HUES48 (cell line): ENCODE measurements around the gene GPT2.

Experiments used
- H3K27ac ChIP-seq: one replicate; pipeline ENCODE4 v1.7.0; 2013; ENCODE audit warnings: low read depth, low read length, inconsistent platforms
- H3K27me3 ChIP-seq: 2 replicates; pipeline ENCODE4 v1.6.1; 2013; ENCODE audit warnings: mild to moderate bottlenecking, low read length; ENCODE audit not compliant: control insufficient read depth, insufficient read depth
- H3K36me3 ChIP-seq: 2 replicates; pipeline ENCODE4 v1.6.1; 2013; ENCODE audit warnings: low read length; ENCODE audit not compliant: control insufficient read depth, insufficient read depth
- H3K4me1 ChIP-seq: 2 replicates; pipeline ENCODE4 v1.6.1; 2013; ENCODE audit warnings: mild to moderate bottlenecking, low read length; ENCODE audit not compliant: control insufficient read depth, insufficient read depth
- H3K4me3 ChIP-seq: 2 replicates; pipeline ENCODE4 v1.5.1; 2013; ENCODE audit warnings: mild to moderate bottlenecking, low read depth, low read length
- H3K9ac ChIP-seq: 2 replicates; pipeline ENCODE4 v1.6.1; 2013; ENCODE audit warnings: mild to moderate bottlenecking, low read depth, low read length, moderate library complexity
- H3K9me3 ChIP-seq: 2 replicates; pipeline ENCODE4 v1.6.1; 2013; ENCODE audit warnings: low read length; ENCODE audit not compliant: control insufficient read depth, insufficient read depth

The GPT2 gene

DNA sequence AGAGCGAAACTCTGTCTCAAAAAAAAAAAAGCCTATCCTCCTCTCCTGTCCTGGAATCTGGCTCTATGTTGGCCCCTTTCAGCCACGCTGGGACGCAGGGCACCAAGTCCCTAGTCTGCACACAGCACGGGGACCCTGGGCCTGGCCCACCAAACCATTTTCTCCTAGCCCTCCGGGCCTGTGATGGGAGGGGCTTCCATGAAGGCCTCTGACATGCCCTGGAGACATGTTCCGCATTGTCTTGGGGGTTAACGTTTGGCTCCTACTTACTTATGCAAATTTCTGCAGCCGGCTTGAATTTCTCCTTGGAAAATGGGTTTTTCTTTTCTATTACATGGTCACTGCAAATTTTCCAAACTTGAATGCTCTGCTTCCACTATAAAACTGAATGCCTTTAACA is 12.6 kb upstream of the GPT2 start:
- Histone ChIP-seq H3K27me3 (no peaks in the 10 kb centered on the region), H3K4me3 (no peak overlapping the region), H3K9ac (no peak overlapping the region), H3K27ac (no peak overlapping the region), H3K4me1 (peaks cover 6% of the 10 kb centered on the region), H3K36me3 (no peaks in the 10 kb centered on the region), H3K9me3 (no peaks in the 10 kb centered on the region)

DNA sequence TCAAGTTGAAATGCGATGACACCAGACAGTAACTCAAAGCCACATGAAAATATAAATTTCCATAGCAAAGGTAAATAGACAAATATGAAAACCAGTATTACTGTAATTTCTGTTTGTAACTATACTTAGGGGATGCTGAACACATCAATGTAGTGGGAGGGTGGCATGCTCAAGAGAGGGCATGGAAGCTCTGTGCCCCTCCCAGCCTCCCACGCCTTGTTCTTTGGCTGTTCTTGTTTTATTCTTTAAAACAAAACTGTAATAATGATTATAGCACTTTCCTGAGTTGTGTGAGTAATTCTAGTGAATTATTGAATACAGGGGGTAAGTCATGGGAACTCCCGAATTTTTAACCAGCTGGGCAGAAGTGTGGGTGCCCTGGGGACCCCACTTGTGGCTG is 11.0 kb upstream of the GPT2 start:
- Histone ChIP-seq H3K4me1 (peaks cover 6% of the 10 kb centered on the region), H3K27me3 (no peaks in the 10 kb centered on the region), H3K4me3 (no peak overlapping the region), H3K9me3 (no peaks in the 10 kb centered on the region), H3K27ac (no peak overlapping the region), H3K9ac (no peak overlapping the region), H3K36me3 (no peaks in the 10 kb centered on the region)

DNA sequence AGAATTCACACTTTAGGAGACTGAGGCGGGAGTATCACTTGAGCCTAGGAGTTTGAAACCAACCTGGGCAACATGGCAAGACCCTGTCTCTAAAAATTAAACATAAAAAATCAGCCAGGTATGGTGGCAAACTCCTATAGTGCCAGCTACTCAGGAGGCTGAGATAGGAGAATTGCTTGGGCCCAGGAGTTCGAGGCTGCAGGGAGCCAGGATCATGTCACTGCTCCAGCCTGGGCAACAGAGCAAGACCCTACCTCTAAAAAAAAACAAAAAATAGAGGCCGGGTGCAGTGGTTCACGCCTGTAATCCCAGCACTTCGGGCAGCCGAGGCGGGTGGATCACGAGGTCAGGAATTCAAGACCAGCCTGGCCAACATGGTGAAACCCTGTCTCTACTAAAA is 8.9 kb upstream of the GPT2 start:
- no peak overlapping the region for H3K27ac ChIP-seq
- H3K36me3 ChIP-seq: no peaks in the 10 kb centered on the region
- H3K9me3 ChIP-seq: no peaks in the 10 kb centered on the region
- H3K4me1 ChIP-seq: peaks cover 6% of the 10 kb centered on the region
- H3K4me3 ChIP-seq: no peak overlapping the region
- H3K9ac ChIP-seq: no peak overlapping the region
- H3K27me3 ChIP-seq: no peaks in the 10 kb centered on the region

DNA sequence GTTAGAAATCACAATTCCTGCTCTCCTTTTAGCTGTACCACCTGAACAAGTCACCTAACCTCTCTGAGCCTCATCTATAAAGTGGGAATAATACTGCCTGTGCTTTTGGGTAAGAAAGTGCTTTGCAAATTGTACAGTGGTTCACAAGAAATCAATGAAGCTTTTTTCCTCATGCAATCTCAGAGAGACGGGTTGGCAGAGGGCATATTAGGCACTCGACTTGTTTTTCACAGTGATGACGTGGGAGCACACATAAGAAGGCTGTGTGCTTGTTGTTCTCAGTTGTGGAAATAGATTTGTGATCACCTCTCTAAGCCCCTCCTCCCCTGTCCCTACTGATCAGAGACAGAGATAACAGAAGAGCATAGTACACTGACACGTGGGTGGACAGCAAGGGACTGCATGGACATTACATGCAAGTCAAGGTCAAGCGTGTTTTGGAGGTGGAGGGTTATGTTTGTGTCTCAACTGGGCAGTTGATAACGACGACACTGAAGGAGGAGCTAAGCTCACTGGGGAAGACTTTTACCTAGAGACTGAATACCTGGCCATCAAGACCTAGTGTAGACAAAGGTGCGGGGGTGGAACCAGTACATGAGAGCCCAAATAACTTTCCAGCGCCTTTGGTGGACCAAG is 1.7 kb upstream of the GPT2 start:
- Histone ChIP-seq H3K27me3 (peaks cover 7% of the 10 kb centered on the region; the same call in 1 of the 2 replicates), H3K36me3 (peaks cover 9% of the 10 kb centered on the region; the same call in 1 of the 2 replicates), H3K4me1 (peaks cover 37% of the 10 kb centered on the region), H3K9me3 (no peaks in the 10 kb centered on the region), H3K27ac (no peak overlapping the region), H3K9ac (no peak overlapping the region), H3K4me3 (no peak overlapping the region)

GRCh38 chr16:46882940-46883307 is 1.2 kb upstream of the GPT2 start:
- no peak overlapping the region for H3K9ac ChIP-seq
- peaks cover 37% of the 10 kb centered on the region for H3K4me1 ChIP-seq
- no peak overlapping the region for H3K4me3 ChIP-seq
- H3K27ac ChIP-seq: no peak overlapping the region
- no peaks in the 10 kb centered on the region for H3K9me3 ChIP-seq
- peaks cover 7% of the 10 kb centered on the region; the same call in 1 of the 2 replicates for H3K27me3 ChIP-seq
- peaks cover 14% of the 10 kb centered on the region; the same call in 1 of the 2 replicates for H3K36me3 ChIP-seq

- peak overlapping the region; percentile 66 for H3K27ac ChIP-seq
- peaks cover 7% of the 10 kb centered on the region; the same call in 1 of the 2 replicates for H3K27me3 ChIP-seq
- H3K9me3 ChIP-seq: no peaks in the 10 kb centered on the region
- peaks cover 18% of the 10 kb centered on the region for H3K36me3 ChIP-seq
- peak overlapping the region; percentile 84 for H3K9ac ChIP-seq
- peaks cover 37% of the 10 kb centered on the region for H3K4me1 ChIP-seq
- H3K4me3 ChIP-seq: peak overlapping the region; percentile 81
Observed at GRCh38 chr16:46883353-46883689, 841 bp upstream of the GPT2 start.

DNA sequence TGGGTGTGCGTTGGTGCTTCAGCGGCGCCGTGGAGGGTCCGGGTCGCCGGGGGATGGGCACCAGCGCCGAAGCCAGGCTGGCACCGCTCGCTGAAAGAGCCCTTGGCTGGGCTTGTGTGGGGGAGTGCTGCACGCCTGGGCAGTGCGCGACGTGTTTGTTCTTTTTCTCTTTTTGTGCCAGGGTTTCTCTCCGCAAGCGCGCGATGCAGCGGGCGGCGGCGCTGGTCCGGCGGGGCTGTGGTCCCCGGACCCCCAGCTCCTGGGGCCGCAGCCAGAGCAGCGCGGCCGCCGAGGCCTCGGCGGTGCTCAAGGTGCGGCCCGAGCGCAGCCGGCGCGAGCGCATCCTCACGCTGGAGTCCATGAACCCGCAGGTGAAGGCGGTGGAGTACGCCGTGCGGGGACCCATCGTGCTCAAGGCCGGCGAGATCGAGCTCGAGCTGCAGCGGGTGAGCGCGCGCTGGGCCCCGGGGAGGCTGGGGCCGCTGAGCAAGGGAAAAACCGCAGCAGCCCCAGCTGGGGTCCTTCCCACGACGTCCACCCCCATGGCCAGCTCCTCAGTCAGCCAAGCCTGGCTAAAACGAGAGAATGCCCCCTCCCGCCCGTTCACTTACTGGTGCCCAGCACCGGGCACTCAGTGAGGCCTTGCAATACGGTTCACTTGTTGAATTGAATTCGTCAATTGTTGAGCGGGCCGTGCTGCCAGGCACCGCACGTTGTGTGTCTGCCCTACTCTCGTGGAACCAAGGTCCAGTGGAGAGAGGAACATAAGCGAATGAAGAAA is 541 bp downstream of the GPT2 start:
- Histone ChIP-seq H3K9ac (peak overlapping the region; percentile 68), H3K4me1 (peaks cover 37% of the 10 kb centered on the region), H3K27me3 (peaks cover 7% of the 10 kb centered on the region; the same call in 1 of the 2 replicates), H3K36me3 (peaks cover 26% of the 10 kb centered on the region), H3K4me3 (peak overlapping the region; percentile 81), H3K27ac (no peak overlapping the region), H3K9me3 (no peaks in the 10 kb centered on the region)

- Histone ChIP-seq H3K36me3 (peaks cover 35% of the 10 kb centered on the region), H3K4me3 (peak overlapping the region; percentile 81), H3K27me3 (peaks cover 7% of the 10 kb centered on the region; the same call in 1 of the 2 replicates), H3K4me1 (peaks cover 30% of the 10 kb centered on the region), H3K27ac (peak overlapping the region; percentile 80), H3K9me3 (no peaks in the 10 kb centered on the region), H3K9ac (0 out of 2 replicates have a peak overlapping the region, but pooled peaks have one; percentile 14)
Observed at GRCh38 chr16:46885960-46886763, 2.0 kb downstream of the GPT2 start.

DNA sequence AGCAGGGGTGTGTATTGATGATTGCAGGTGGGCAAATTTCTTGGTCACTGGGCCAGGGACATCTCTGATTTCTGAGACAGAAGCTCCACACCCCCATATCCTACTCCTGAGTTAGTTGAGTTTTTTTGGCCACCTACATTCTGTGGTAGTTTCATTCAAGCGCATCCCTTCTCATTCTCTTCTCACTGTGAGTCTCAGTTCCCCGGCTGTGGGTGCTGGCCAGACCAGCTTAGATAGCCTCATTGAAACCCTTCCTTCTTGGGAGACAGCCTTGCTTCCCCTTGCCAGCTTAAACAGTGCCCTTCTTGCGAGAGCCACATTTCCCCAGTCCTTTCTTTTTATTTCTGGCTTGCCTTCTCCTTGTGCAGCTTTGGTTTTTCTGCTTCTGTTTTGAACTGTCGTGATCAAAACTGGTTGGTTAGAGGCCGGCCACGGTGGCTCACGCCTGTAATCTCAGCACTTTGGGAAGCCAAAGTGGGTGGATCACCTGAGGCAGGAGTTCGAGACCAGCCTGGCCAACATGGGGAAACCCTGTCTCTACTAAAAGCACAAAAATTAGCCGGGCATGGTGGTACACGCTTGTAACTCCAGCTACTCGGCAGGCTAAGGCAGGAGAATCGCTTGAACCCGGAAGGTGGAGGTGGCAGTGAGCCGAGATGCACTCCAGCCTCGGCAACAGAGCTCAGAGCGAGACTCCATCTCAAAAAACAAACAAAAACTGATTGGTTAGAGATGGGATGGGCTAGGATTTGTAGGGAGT is 2.8 kb downstream of the GPT2 start:
- Histone ChIP-seq H3K9me3 (no peaks in the 10 kb centered on the region), H3K4me3 (no peak overlapping the region), H3K36me3 (peaks cover 37% of the 10 kb centered on the region), H3K9ac (no peak overlapping the region), H3K27ac (no peak overlapping the region), H3K27me3 (peaks cover 7% of the 10 kb centered on the region; the same call in 1 of the 2 replicates), H3K4me1 (peaks cover 27% of the 10 kb centered on the region)

GRCh38 chr16:46887524-46887854 is 3.3 kb downstream of the GPT2 start:
- H3K36me3 ChIP-seq: peaks cover 42% of the 10 kb centered on the region
- H3K9me3 ChIP-seq: no peaks in the 10 kb centered on the region
- H3K9ac ChIP-seq: no peak overlapping the region
- H3K27ac ChIP-seq: no peak overlapping the region
- H3K4me1 ChIP-seq: peaks cover 24% of the 10 kb centered on the region
- H3K4me3 ChIP-seq: no peak overlapping the region
- H3K27me3 ChIP-seq: peaks cover 7% of the 10 kb centered on the region; the same call in 1 of the 2 replicates
